Measurements from ENCODE around the gene QRICH2. TPM values are rescaled to one million over a fixed set of nuclear protein-coding genes. Genes with fewer than 3 reads are reported as not detected.

The QRICH2 gene
- total and polyA plus RNA-seq, 2 of the 4 experiments (the other 2 are of a cell fraction) = 4.3 to 4.8 TPM

DNA sequence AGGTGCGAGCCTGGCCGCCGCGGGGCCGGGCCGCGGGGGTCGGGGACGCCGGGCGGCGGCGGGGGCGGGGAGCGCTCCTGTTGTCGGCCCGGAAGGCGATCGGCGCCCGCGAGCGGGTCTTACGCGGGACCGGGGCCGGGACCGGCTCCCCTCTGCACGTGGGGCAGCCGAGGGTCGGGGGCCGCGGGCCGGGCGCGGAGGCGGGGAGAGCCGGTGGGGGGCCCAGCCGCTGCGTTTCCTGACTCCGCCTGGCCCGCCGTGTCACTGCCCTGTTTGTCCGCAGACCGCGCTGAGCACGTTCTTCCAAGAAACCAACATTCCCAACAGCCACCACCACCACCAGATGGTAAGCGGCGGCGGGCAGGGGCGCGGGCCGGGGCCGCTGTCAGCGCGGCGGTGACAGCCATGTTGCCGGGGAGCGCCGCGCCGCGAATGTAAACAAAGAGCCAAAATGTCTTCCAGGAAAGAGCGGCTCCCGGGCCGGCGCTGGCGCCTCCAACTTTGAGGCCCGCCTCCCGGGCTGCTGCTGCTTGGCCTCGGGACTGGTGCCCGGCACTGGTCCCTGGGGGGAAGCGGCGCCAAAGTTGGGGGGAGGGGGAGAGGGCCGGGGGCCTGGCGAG is 42.3 kb downstream of the QRICH2 start:
- ChIA-PET POLR2A (ENCODE audit: unreplicated experiment) (no interaction called here), CTCF (interaction anchor here (1.0 to 1.3 kb wide), 3 partner anchors 8 to 51 kb away, joined by 3 to 4 read pairs (median 3); no protein-coding TSS in a partner anchor)
- TF ChIP-seq RFX5 (IDR thresholded peaks at IDR 0.05; ENCODE audit: low read depth, low read length) = peak; percentile 76
- TF ChIP-seq POLR2A (IDR thresholded peaks at IDR 0.05; ENCODE audit: low read depth, low read length) = no peak; the same call in 1 of the 2 replicates
- TF ChIP-seq MAZ (IDR thresholded peaks at IDR 0.05; ENCODE audit: borderline replicate concordance, low read depth, low read length) = no peak
- TF ChIP-seq MXI1 (IDR thresholded peaks at IDR 0.05; ENCODE audit: borderline replicate concordance, low read depth, low read length) = peak; percentile 94
- TF ChIP-seq SMC3 (IDR thresholded peaks at IDR 0.05; ENCODE audit: low read depth, low read length) = no peak
- no peak for TF ChIP-seq CEBPB (IDR thresholded peaks at IDR 0.05; ENCODE audit: low read depth, low read length)
- no peak for TF ChIP-seq RCOR1 (IDR thresholded peaks at IDR 0.05; ENCODE audit: insufficient replicate concordance, low read length)
- peak; percentile 14 for TF ChIP-seq BHLHE40 (IDR thresholded peaks at IDR 0.05; ENCODE audit: low read depth, low read length)
- peaks cover 10% of the 10 kb centered on the region for H3K4me1 ChIP-seq (ENCODE audit: control insufficient read depth, insufficient read depth, low read length)
- dilution Hi-C loops (cut with HindIII; ENCODE audit: low sequenced_read_pairs, unreplicated experiment) = no loop called here
- DNase-seq (peak; percentile 30), ATAC-seq (ENCODE audit: low read depth) (peak; percentile 21)
- H4K8ac ChIP-seq (ENCODE audit: low read depth in 2 of 2, low read length in 2 of 2) = peak overlapping the region in 1 of 2 experiments; percentile 95; a peak in 2 of 4 replicates
- H2BK120ac ChIP-seq (ENCODE audit: low read depth, low read length) = no peak overlapping the region
- peak overlapping the region; percentile 88 for H2BK5ac ChIP-seq (ENCODE audit: low read depth, low read length, poor library complexity, severe bottlenecking)
- WGBS, 2 experiments (ENCODE audit: extremely low coverage in 2 of 2, insufficient read length in 1 of 2) = 1% methylated on average over 25 of the region's 76 CpGs; no CpG with 5 or more reads in 1 of the 2 experiments
- no peaks in the 10 kb centered on the region for H4K20me1 ChIP-seq (ENCODE audit: insufficient read depth, low read length)
- no peak overlapping the region for H3K23ac ChIP-seq (ENCODE audit: low read depth, low read length)
- peaks cover 5% of the 10 kb centered on the region for H3K36me3 ChIP-seq (ENCODE audit: control insufficient read depth, insufficient read depth, low read length)
- no peak overlapping the region for H2BK20ac ChIP-seq (ENCODE audit: low read depth, low read length)
- H3K56ac ChIP-seq (ENCODE audit: extremely low read depth, insufficient read depth, low read length) = no peak overlapping the region
- H3K27ac ChIP-seq (ENCODE audit: insufficient read depth, low read length) = peak overlapping the region; percentile 59
- H3K9me3 ChIP-seq (ENCODE audit: control insufficient read depth, insufficient read depth, low read length) = no peaks in the 10 kb centered on the region
- no peak overlapping the region for H2AK5ac ChIP-seq (ENCODE audit: low read depth, low read length)
- intact Hi-C loops (cut with micrococcal nuclease) = loop anchor here (2.0 to 5.0 kb wide), 2 partner anchors 25 to 128 kb away; partner anchors contain the start of gene RNF157
- H3K18ac ChIP-seq (ENCODE audit: low read depth, low read length) = peak overlapping the region; percentile 54; the same call in 1 of the 2 replicates
- H3K9ac ChIP-seq (ENCODE audit: low read depth, low read length) = peak overlapping the region; percentile 69
- no peak overlapping the region for H3K14ac ChIP-seq (replicated peaks; ENCODE audit: low read depth, low read length)
- H2BK15ac ChIP-seq (ENCODE audit: low read depth, low read length) = no peak overlapping the region
- H4K5ac ChIP-seq (ENCODE audit: low read depth, low read length) = no peak overlapping the region
- peaks cover 29 to 51% of the 10 kb centered on the region in 2 experiments for H3K79me1 ChIP-seq (ENCODE audit: low read depth in 1 of 2, low read length in 2 of 2)
- in situ Hi-C loops (cut with MboI; ENCODE audit: low sequenced_read_pairs) = no loop called here
- no peak overlapping the region; the same call in 1 of the 2 replicates for H4K91ac ChIP-seq (ENCODE audit: insufficient read depth, low read depth, low read length)
- peaks cover 15% of the 10 kb centered on the region for H3K9me1 ChIP-seq (ENCODE audit: insufficient read depth, low read length)
- peak overlapping the region; percentile 96 for H3K4ac ChIP-seq (ENCODE audit: low read depth, low read length)
- no peaks in the 10 kb centered on the region for H3K27me3 ChIP-seq (ENCODE audit: control insufficient read depth, insufficient read depth, low read length)
- H2AFZ ChIP-seq (replicated peaks; ENCODE audit: low read length, poor library complexity) = peak overlapping the region; percentile 97
- peak overlapping the region; percentile 100 for H3K4me3 ChIP-seq (ENCODE audit: insufficient read depth, low read depth, low read length)
- no TSS peak for BruUV-seq (replicated peaks)
- peak overlapping the region; percentile 70 for H3K4me2 ChIP-seq (ENCODE audit: low read depth, low read length)
- H2AK9ac ChIP-seq (replicated peaks; ENCODE audit: low read depth, low read length, poor library complexity) = peak overlapping the region; percentile 85
